Caco-2 (cell line): ENCODE data around the gene SPTB. TPM values are rescaled to one million over a fixed set of nuclear protein-coding genes. Genes with fewer than 3 reads are reported as not detected.

Experiments used
- BruUV-seq: library from RNA; stranded (reverse); fragments of 400-500 nt; replicated peaks from 2 replicates; lab custom pipeline; 2021; lab: Mats Ljungman, UMichigan
- CTCF ChIA-PET: fragments of 300-600 bp; sonication (Branson Sonifier 250); formaldehyde crosslinking; loops from one replicate; lab custom pipeline; 2022; ENCODE audit warnings: antibody characterized with exemption; lab: Charles Lee
- POLR2A ChIA-PET: fragments of 300-600 bp; sonication (Branson Sonifier 250); formaldehyde crosslinking; loops from one replicate; lab custom pipeline; 2022; ENCODE audit warnings: antibody characterized with exemption; lab: Charles Lee
- DNase-seq, 2 experiments: peaks; one replicate each; pipeline versions ENCODE4 v3.0.0 to v3.0.0-alpha.2; 2020 to 2022
- H3K27me3 ChIP-seq: replicated peaks from 2 replicates; pipeline ENCODE4 v1.6.0; 2011; ENCODE audit warnings: low read length; ENCODE audit not compliant: control insufficient read depth, insufficient read depth
- H3K36me3 ChIP-seq: 2 replicates; pipeline ENCODE4 v1.5.1; 2011; ENCODE audit warnings: low read length; ENCODE audit not compliant: control insufficient read depth, insufficient read depth
- H3K4me1 ChIP-seq: fragments of 250-450 bp; sonication (Bioruptor Pico); 2 replicates; pipeline ENCODE4 v1.5.1; 2020; ENCODE audit warnings: mild to moderate bottlenecking
- H3K4me3 ChIP-seq: 2 replicates; pipeline ENCODE4 v1.5.1; 2011; ENCODE audit warnings: low read depth, mild to moderate bottlenecking, control low read depth, low read length
- H3K9me3 ChIP-seq: fragments of 250-450 bp; sonication (Bioruptor Pico); 2 replicates; pipeline ENCODE4 v1.5.1; 2020; ENCODE audit warnings: mild to moderate bottlenecking, moderate library complexity
- H3K27ac Mint-ChIP-seq: one replicate; pipeline ENCODE4 v1.8.0; 2022; ENCODE audit warnings: mixed read lengths; ENCODE audit not compliant: unreplicated experiment
- H3K27me3 Mint-ChIP-seq: one replicate; pipeline ENCODE4 v1.8.0; 2022; ENCODE audit warnings: mixed read lengths; ENCODE audit not compliant: insufficient read depth, unreplicated experiment
- H3K36me3 Mint-ChIP-seq: one replicate; pipeline ENCODE4 v1.8.0; 2022; ENCODE audit warnings: mild to moderate bottlenecking, mixed read lengths; ENCODE audit not compliant: insufficient read depth, unreplicated experiment
- H3K4me1 Mint-ChIP-seq: one replicate; pipeline ENCODE4 v1.8.0; 2022; ENCODE audit warnings: low read depth, mixed read lengths; ENCODE audit not compliant: unreplicated experiment
- H3K4me3 Mint-ChIP-seq: one replicate; pipeline ENCODE4 v1.8.0; 2022; ENCODE audit warnings: mild to moderate bottlenecking, moderate library complexity, mixed read lengths; ENCODE audit not compliant: unreplicated experiment
- H3K9me3 Mint-ChIP-seq: one replicate; pipeline ENCODE4 v1.8.0; 2022; ENCODE audit warnings: mixed read lengths; ENCODE audit not compliant: unreplicated experiment
- CTCF ChIP-seq, 2 experiments: fragments of 200-600 bp in 1 of 2; IDR thresholded peaks; 1 replicate in 1 of 2; 2 replicates in 1 of 2; pipeline versions ENCODE4 v1.5.1 to v1.8.0; 2011 to 2022; ENCODE audit warnings: antibody characterized with exemption in 1 of 2, control low read depth in 1 of 2, inconsistent platforms in 1 of 2, low read depth in 1 of 2, low read length in 1 of 2, mild to moderate bottlenecking in 1 of 2, moderate library complexity in 1 of 2; ENCODE audit not compliant: insufficient read depth in 1 of 2, severe bottlenecking in 1 of 2, unreplicated experiment in 1 of 2
- intact Hi-C: fragments of 100-400 bp; cut with micrococcal nuclease; formaldehyde crosslinking; loops from one replicate; pipeline ENCODE4 v1.10.0; 2022; ENCODE audit not compliant: unreplicated experiment
- total RNA-seq: library from RNA; stranded (reverse); gene quantifications from 2 replicates; pipeline ENCODE4 v1.2.3, GENCODE V29; 2022

The SPTB gene
- total RNA-seq, 1 experiment from 2014 or later, result 1.7 TPM

- H3K27me3 Mint-ChIP-seq, result peaks cover 4% of the 10 kb centered on the region
Measured at GRCh38 chr14:64816221-64816783, 63.4 kb downstream of the SPTB start.

GRCh38 chr14:64815257-64815656, 64.5 kb downstream of the SPTB start:
- Histone ChIP-seq H3K4me1 (no peaks in the 10 kb centered on the region; the same call in 1 of the 2 replicates), H3K36me3 (no peaks in the 10 kb centered on the region), H3K4me3 (no peak overlapping the region), H3K27me3 (no peaks in the 10 kb centered on the region), H3K9me3 (no peaks in the 10 kb centered on the region)
- no peaks in the 10 kb centered on the region for H3K4me1 Mint-ChIP-seq
- ChIA-PET POLR2A (no interaction called here), CTCF (interaction anchor here (0.6 kb wide), 1 partner anchor 1097 kb away, joined by 3 read pairs; no protein-coding TSS in a partner anchor)
- no peaks in the 10 kb centered on the region for H3K36me3 Mint-ChIP-seq
- no peak for TF ChIP-seq CTCF (IDR thresholded peaks at IDR 0.05; ENCODE audit: insufficient read depth in 1 of 2, low read depth in 1 of 2, low read length in 1 of 2, severe bottlenecking in 1 of 2, unreplicated experiment in 1 of 2)
- no peak overlapping the region for H3K4me3 Mint-ChIP-seq
- no peak for DNase-seq
- peaks cover 4% of the 10 kb centered on the region for H3K27me3 Mint-ChIP-seq
- intact Hi-C loops, result no loop called here
- no peaks in the 10 kb centered on the region for H3K9me3 Mint-ChIP-seq
- no TSS peak for BruUV-seq
- H3K27ac Mint-ChIP-seq, result no peak overlapping the region

More at GRCh38 chr14:64816221-64816783, 63.4 kb downstream of the SPTB start:
- ChIA-PET CTCF (interaction anchor here (0.6 to 1.5 kb wide), 2 partner anchors 76 to 137 kb away, joined by 5 read pairs; no protein-coding TSS in a partner anchor), POLR2A (no interaction called here)
- Mint-ChIP-seq H3K4me3 (no peak overlapping the region), H3K9me3 (no peaks in the 10 kb centered on the region), H3K36me3 (no peaks in the 10 kb centered on the region), H3K27ac (no peak overlapping the region), H3K4me1 (no peaks in the 10 kb centered on the region)
- TF ChIP-seq CTCF (IDR thresholded peaks at IDR 0.05; ENCODE audit: insufficient read depth in 1 of 2, low read depth in 1 of 2, low read length in 1 of 2, severe bottlenecking in 1 of 2, unreplicated experiment in 1 of 2), result no peak
- Histone ChIP-seq H3K4me1 (no peaks in the 10 kb centered on the region; the same call in 1 of the 2 replicates), H3K36me3 (no peaks in the 10 kb centered on the region), H3K27me3 (no peaks in the 10 kb centered on the region), H3K4me3 (no peak overlapping the region), H3K9me3 (no peaks in the 10 kb centered on the region)
- no TSS peak for BruUV-seq
- DNase-seq, result no peak
- intact Hi-C loops, result no loop called here

GRCh38 chr14:64812412-64812811, 67.3 kb downstream of the SPTB start:
- ChIA-PET CTCF (interaction anchor here (2.0 kb wide), 1 partner anchor 11 kb away, joined by 10 read pairs; no protein-coding TSS in a partner anchor), POLR2A (interaction anchor here (0.5 kb wide), 1 partner anchor 89 kb away, joined by 4 read pairs; no protein-coding TSS in a partner anchor)
- BruUV-seq, result no TSS peak
- TF ChIP-seq CTCF (IDR thresholded peaks at IDR 0.05; ENCODE audit: insufficient read depth in 1 of 2, low read depth in 1 of 2, low read length in 1 of 2, severe bottlenecking in 1 of 2, unreplicated experiment in 1 of 2), result no peak
- DNase-seq, result peak; percentile 71 to 72
- no peaks in the 10 kb centered on the region for H3K27me3 ChIP-seq
- Mint-ChIP-seq H3K36me3 (no peaks in the 10 kb centered on the region), H3K4me3 (peak overlapping the region; percentile 3), H3K4me1 (no peaks in the 10 kb centered on the region), H3K27ac (no peak overlapping the region), H3K9me3 (no peaks in the 10 kb centered on the region), H3K27me3 (peaks cover 4% of the 10 kb centered on the region)
- H3K4me3 ChIP-seq, result no peak overlapping the region
- intact Hi-C loops, result no loop called here
- no peaks in the 10 kb centered on the region; the same call in 1 of the 2 replicates for H3K4me1 ChIP-seq
- H3K36me3 ChIP-seq, result no peaks in the 10 kb centered on the region
- no peaks in the 10 kb centered on the region for H3K9me3 ChIP-seq
